Nephron (organoid): Measurements from ENCODE around the gene PLGRKT.
"Not testable (repeated sequence)": the region's sequence is repeated elsewhere in the genome, so short reads cannot be mapped to it uniquely, and the experiment has no call there.

Experiments used
- H3K27ac Mint-ChIP-seq, 3 experiments: 2 replicates each; pipeline ENCODE4 v1.8.0; 2020; ENCODE audit warnings: mixed read lengths in 3 of 3, mild to moderate bottlenecking in 2 of 3, moderate library complexity in 1 of 3
- H3K27me3 Mint-ChIP-seq: 2 replicates; pipeline ENCODE4 v1.8.0; 2021; ENCODE audit warnings: low read depth, mild to moderate bottlenecking, moderate library complexity, mixed read lengths
- H3K36me3 Mint-ChIP-seq: 2 replicates; pipeline ENCODE4 v1.8.0; 2020; ENCODE audit warnings: low read depth, mixed read lengths
- H3K4me1 Mint-ChIP-seq: 2 replicates; pipeline ENCODE4 v1.8.0; 2020; ENCODE audit warnings: mixed read lengths
- H3K4me3 Mint-ChIP-seq, 3 experiments: 2 replicates each; pipeline ENCODE4 v1.8.0; 2020; ENCODE audit warnings: mild to moderate bottlenecking in 3 of 3, mixed read lengths in 3 of 3, moderate library complexity in 2 of 3
- H3K9me3 Mint-ChIP-seq: 2 replicates; pipeline ENCODE4 v1.8.0; 2020; ENCODE audit warnings: mixed read lengths
- CTCF ChIP-seq, 3 experiments: fragments of 200-600 bp; sonication (generic); IDR thresholded peaks; one replicate each; pipeline ENCODE4 v1.5.0; 2021; ENCODE audit warnings: antibody characterized with exemption in 3 of 3; ENCODE audit not compliant: unreplicated experiment in 3 of 3

PLGRKT gene

GRCh38 chr9:5402217-5402616 lies 35.5 kb downstream of the PLGRKT start:
- Mint-ChIP-seq H3K4me3 (no peak overlapping the region), H3K36me3 (peaks cover 17% of the 10 kb centered on the region), H3K4me1 (no peaks in the 10 kb centered on the region), H3K27me3 (no peaks in the 10 kb centered on the region), H3K9me3 (peaks cover 26% of the 10 kb centered on the region), H3K27ac (no peak overlapping the region)
- no peak for TF ChIP-seq CTCF (IDR thresholded peaks at IDR 0.05; ENCODE audit: unreplicated experiment in 3 of 3)

- not testable (repeated sequence) for H3K27me3 Mint-ChIP-seq, H3K9me3 Mint-ChIP-seq, H3K4me1 Mint-ChIP-seq, H3K4me3 Mint-ChIP-seq, H3K27ac Mint-ChIP-seq, H3K36me3 Mint-ChIP-seq
Measured at GRCh38 chr9:5397547-5397946, 40.2 kb downstream of the PLGRKT start.

- H3K4me3 Mint-ChIP-seq = no peak overlapping the region
- H3K27ac Mint-ChIP-seq = no peak overlapping the region
- no peaks in the 10 kb centered on the region for H3K27me3 Mint-ChIP-seq
- TF ChIP-seq CTCF (IDR thresholded peaks at IDR 0.05; ENCODE audit: unreplicated experiment in 3 of 3) = no peak
- H3K9me3 Mint-ChIP-seq = no peaks in the 10 kb centered on the region
- H3K4me1 Mint-ChIP-seq = no peaks in the 10 kb centered on the region
- no peaks in the 10 kb centered on the region for H3K36me3 Mint-ChIP-seq
Measured at GRCh38 chr9:5395428-5395827, 42.3 kb downstream of the PLGRKT start.

GRCh38 chr9:5393976-5394375 lies 43.7 kb downstream of the PLGRKT start:
- H3K9me3 Mint-ChIP-seq, H3K4me3 Mint-ChIP-seq, H3K27ac Mint-ChIP-seq, H3K36me3 Mint-ChIP-seq, H3K4me1 Mint-ChIP-seq, H3K27me3 Mint-ChIP-seq: not testable (repeated sequence)

GRCh38 chr9:5393497-5393896 lies 44.2 kb downstream of the PLGRKT start:
- H3K27me3 Mint-ChIP-seq = no peaks in the 10 kb centered on the region
- no peaks in the 10 kb centered on the region for H3K9me3 Mint-ChIP-seq
- TF ChIP-seq CTCF (IDR thresholded peaks at IDR 0.05; ENCODE audit: unreplicated experiment in 3 of 3) = no peak
- H3K27ac Mint-ChIP-seq = no peak overlapping the region
- no peak overlapping the region for H3K4me3 Mint-ChIP-seq
- H3K4me1 Mint-ChIP-seq = no peaks in the 10 kb centered on the region
- no peaks in the 10 kb centered on the region for H3K36me3 Mint-ChIP-seq

GRCh38 chr9:5392285-5392684 lies 45.4 kb downstream of the PLGRKT start:
- H3K36me3 Mint-ChIP-seq = no peaks in the 10 kb centered on the region
- H3K27me3 Mint-ChIP-seq = no peaks in the 10 kb centered on the region
- H3K27ac Mint-ChIP-seq = no peak overlapping the region
- no peaks in the 10 kb centered on the region for H3K4me1 Mint-ChIP-seq
- H3K9me3 Mint-ChIP-seq = no peaks in the 10 kb centered on the region
- no peak for TF ChIP-seq CTCF (IDR thresholded peaks at IDR 0.05; ENCODE audit: unreplicated experiment in 3 of 3)
- H3K4me3 Mint-ChIP-seq = no peak overlapping the region

- no peaks in the 10 kb centered on the region for H3K4me1 Mint-ChIP-seq
- H3K36me3 Mint-ChIP-seq = no peaks in the 10 kb centered on the region
- H3K9me3 Mint-ChIP-seq = no peaks in the 10 kb centered on the region
- H3K4me3 Mint-ChIP-seq = no peak overlapping the region
- H3K27ac Mint-ChIP-seq = no peak overlapping the region
- no peak for TF ChIP-seq CTCF (IDR thresholded peaks at IDR 0.05; ENCODE audit: unreplicated experiment in 3 of 3)
- no peaks in the 10 kb centered on the region for H3K27me3 Mint-ChIP-seq
Measured at GRCh38 chr9:5389109-5389732, 48.5 kb downstream of the PLGRKT start.
